Prostate gland (tissue), 2 donors: ENCODE results near the gene DRAM1. TPM values are rescaled to one million over a fixed set of nuclear protein-coding genes. Genes with fewer than 3 reads are reported as not detected.

ENCODE experiments used
- DNase-seq: peaks from one replicate; pipeline ENCODE4 v3.0.0-alpha.2; 2019; ENCODE audit warnings: low spot score
- H3K27ac ChIP-seq, 2 donors: fragments of 200-600 bp; sonication (generic); 2 replicates each; pipeline ENCODE4 v1.5.1; 2017 to 2019
- H3K27me3 ChIP-seq: fragments of 200-600 bp; sonication (generic); replicated peaks from 2 replicates; pipeline ENCODE4 v1.5.1; 2019; ENCODE audit not compliant: insufficient read depth
- H3K36me3 ChIP-seq, 2 donors: fragments of 200-600 bp; sonication (generic); 1 replicate in 1 of 2; 2 replicates in 1 of 2; pipeline versions ENCODE4 v1.5.1 to v1.8.1; 2017 to 2019
- H3K4me1 ChIP-seq: fragments of 200-600 bp; sonication (generic); replicated peaks from 2 replicates; pipeline ENCODE4 v1.5.1; 2019
- H3K4me3 ChIP-seq, 2 donors: fragments of 200-600 bp; sonication (generic); 2 replicates each; pipeline ENCODE4 v1.5.1; 2017 to 2019
- H3K9me3 ChIP-seq: fragments of 200-600 bp; sonication (generic); 2 replicates; pipeline ENCODE4 v1.5.1; 2017
- POLR2A ChIP-seq: fragments of 450-650 bp; IDR thresholded peaks from one replicate; pipeline ENCODE4 v1.6.1; 2016; ENCODE audit warnings: antibody characterized with exemption, mild to moderate bottlenecking
- POLR2AphosphoS5 ChIP-seq: sonication (generic); formaldehyde crosslinking; IDR thresholded peaks from one replicate; pipeline ENCODE4 v1.6.1; 2017; ENCODE audit warnings: antibody characterized with exemption
- WGBS: methylation state at CpG from one replicate; pipeline ENCODE4 v1.1.5; 2018; 5-methylcytosine and 5-hydroxymethylcytosine counted together
- intact Hi-C: fragments of 100-400 bp; cut with DNase I; formaldehyde crosslinking; loops from one replicate; pipeline ENCODE4 v1.14.2; 2022
- total RNA-seq, 2 donors: library from RNA; depleted of rRNA; stranded (reverse); fragments of >200 nt; gene quantifications; one replicate each; pipeline ENCODE4 v1.1.0, GENCODE V29; 2016
- TF ChIP-seq, protein P1 (sequence below), 4 experiments: fragments of 200-600 bp in 2 of 4; fragments of 450-650 bp in 2 of 4; sonication (generic) in 2 of 4; IDR thresholded peaks; 1 replicate in 3 of 4; 2 replicates in 1 of 4; pipeline ENCODE4 v1.5.1; 2016 to 2019; ENCODE audit warnings: antibody characterized with exemption in 4 of 4, mild to moderate bottlenecking in 2 of 4, moderate library complexity in 2 of 4

Gene DRAM1
- total RNA-seq, 2 donors from 2014 or later, result 12.8 to 13.1 TPM

DNA sequence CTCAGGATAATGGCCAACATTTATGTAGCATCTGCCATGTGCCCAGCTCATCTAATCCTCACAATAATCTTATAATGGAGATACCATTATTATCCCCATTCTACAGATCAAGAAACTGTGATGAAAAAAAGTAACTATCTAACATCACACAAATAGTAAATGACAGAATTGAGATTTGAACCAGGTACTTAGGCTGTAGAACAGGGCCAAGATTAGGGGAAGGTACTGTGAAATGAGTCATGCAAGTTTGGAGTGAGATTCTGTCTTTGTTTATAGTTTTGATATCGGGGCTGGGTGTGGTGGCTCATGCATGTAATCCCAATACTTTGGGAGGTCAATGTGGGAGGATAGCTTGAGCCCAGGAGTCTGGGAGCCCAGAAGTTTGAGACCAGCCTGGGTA lies 45.4 kb upstream of the DRAM1 start:
- intact Hi-C loops, result loop anchor here (5.0 to 10.0 kb wide), 2 partner anchors 267 to 425 kb away; partner anchors contain the start of gene ARL1
- Histone ChIP-seq H3K4me1 (no peaks in the 10 kb centered on the region), H3K9me3 (no peaks in the 10 kb centered on the region), H3K27ac (no peak overlapping the region), H3K4me3 (no peak overlapping the region), H3K36me3 (no peaks in the 10 kb centered on the region), H3K27me3 (no peaks in the 10 kb centered on the region)
- DNase-seq, result no peak
- no peak for TF ChIP-seq POLR2AphosphoS5
- TF ChIP-seq, protein P1, sequence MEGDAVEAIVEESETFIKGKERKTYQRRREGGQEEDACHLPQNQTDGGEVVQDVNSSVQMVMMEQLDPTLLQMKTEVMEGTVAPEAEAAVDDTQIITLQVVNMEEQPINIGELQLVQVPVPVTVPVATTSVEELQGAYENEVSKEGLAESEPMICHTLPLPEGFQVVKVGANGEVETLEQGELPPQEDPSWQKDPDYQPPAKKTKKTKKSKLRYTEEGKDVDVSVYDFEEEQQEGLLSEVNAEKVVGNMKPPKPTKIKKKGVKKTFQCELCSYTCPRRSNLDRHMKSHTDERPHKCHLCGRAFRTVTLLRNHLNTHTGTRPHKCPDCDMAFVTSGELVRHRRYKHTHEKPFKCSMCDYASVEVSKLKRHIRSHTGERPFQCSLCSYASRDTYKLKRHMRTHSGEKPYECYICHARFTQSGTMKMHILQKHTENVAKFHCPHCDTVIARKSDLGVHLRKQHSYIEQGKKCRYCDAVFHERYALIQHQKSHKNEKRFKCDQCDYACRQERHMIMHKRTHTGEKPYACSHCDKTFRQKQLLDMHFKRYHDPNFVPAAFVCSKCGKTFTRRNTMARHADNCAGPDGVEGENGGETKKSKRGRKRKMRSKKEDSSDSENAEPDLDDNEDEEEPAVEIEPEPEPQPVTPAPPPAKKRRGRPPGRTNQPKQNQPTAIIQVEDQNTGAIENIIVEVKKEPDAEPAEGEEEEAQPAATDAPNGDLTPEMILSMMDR (IDR thresholded peaks at IDR 0.05), result no peak
- TF ChIP-seq POLR2A, result no peak
- WGBS, result 74% methylated on average over 1 of the region's 1 CpG

DNA sequence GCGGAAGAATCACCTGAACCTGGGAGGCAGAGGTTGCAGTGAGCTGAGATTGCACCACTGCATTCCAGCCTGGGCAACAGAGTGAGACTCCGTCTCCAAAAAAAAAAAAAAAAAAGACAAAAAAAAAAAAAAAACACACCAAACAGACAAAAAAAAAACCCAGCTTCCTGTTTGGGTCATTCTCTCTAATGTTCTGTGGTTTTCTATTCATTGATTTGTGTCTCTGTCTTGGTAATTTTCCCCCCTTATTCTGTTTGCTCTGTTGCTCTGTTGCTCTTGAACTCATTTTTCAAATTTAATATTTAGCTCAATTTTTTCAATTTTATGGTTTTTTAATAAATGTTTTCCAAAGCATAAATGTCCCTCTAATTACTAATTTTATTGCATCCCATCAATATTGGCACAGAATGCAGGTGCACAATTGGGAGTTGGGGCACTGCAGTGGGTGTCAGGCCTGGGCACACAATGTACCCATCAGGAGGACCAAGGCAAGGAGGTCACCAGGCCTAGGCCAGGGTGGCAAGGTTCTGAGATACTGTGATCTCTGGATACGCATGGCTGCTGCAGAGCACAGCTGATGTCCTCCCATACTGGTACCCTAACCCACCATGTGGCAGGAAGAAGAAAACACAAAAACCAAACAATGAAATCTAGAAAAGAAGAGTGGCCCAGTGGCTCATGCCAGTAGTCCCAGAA lies 38.6 kb upstream of the DRAM1 start:
- intact Hi-C loops, result loop anchor here (10.0 kb wide), 1 partner anchor 274 kb away; no protein-coding TSS in a partner anchor
- H3K4me1 ChIP-seq, result no peaks in the 10 kb centered on the region
- H3K27ac ChIP-seq, result no peak overlapping the region
- TF ChIP-seq POLR2AphosphoS5 (no peak), POLR2A (no peak)
- TF ChIP-seq, protein P1 (IDR thresholded peaks at IDR 0.05), result no peak
- H3K36me3 ChIP-seq, result no peaks in the 10 kb centered on the region
- H3K4me3 ChIP-seq, result no peak overlapping the region
- 81% methylated on average over 3 of the region's 3 CpGs for WGBS
- no peaks in the 10 kb centered on the region for H3K9me3 ChIP-seq
- no peak for DNase-seq
- H3K27me3 ChIP-seq, result no peaks in the 10 kb centered on the region

DNA sequence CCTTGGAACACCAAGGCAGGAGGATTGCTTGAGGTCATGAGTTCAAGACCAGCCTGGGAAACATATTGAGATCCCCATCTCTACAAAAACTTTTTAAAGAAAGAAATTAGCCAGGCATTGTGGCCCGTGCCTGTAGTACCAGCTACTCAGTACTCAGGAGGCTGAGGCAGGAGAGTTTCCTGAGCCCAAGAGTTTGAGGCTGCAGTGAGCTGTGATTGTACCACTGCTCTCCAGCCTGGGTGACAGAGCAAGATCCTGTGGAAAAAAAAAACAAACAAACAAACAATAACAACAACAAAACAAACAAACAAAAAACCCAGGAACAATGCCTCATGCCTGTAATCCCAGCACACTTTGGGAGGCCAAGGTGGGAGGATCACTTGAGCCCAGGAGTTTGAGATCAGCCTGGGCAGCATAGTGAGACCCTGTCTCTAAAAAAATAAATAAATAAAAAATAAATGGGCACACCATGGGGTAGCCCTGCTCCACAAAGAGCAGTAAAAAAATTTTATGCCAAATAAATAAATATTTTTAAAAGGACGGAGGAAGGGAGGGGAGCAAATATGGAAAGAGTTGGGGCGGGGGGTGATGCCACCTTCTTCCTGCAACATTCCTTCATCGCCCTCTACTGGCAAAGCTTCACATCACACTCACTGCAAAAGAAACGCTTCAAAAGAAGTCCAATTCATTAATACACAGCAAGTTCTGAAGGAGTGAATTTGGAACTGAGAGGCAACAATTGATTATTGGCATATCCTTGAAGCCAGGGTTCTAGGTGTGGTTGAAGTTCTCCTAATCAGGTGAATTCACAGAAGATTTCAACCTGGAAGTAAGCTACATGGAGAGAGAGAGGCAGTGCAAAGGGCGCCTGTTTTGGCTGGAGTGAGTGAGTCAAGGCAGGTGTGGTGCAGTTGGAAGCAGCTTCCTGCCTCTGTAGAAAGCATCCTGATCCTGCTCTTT lies 37.8 kb upstream of the DRAM1 start:
- TF ChIP-seq POLR2AphosphoS5, result peak; percentile 8
- TF ChIP-seq, protein P1 (IDR thresholded peaks at IDR 0.05), result peak; percentile 74 to 84 (median 74)
- TF ChIP-seq POLR2A, result no peak
- Histone ChIP-seq H3K4me3 (no peak overlapping the region), H3K9me3 (no peaks in the 10 kb centered on the region), H3K4me1 (no peaks in the 10 kb centered on the region), H3K27me3 (no peaks in the 10 kb centered on the region), H3K36me3 (no peaks in the 10 kb centered on the region), H3K27ac (no peak overlapping the region)
- intact Hi-C loops, result loop anchor here (2.0 to 10.0 kb wide), 3 partner anchors 67 to 422 kb away; no protein-coding TSS in a partner anchor
- WGBS, result 28% methylated on average over 6 of the region's 6 CpGs
- DNase-seq, result peak; percentile 70

DNA sequence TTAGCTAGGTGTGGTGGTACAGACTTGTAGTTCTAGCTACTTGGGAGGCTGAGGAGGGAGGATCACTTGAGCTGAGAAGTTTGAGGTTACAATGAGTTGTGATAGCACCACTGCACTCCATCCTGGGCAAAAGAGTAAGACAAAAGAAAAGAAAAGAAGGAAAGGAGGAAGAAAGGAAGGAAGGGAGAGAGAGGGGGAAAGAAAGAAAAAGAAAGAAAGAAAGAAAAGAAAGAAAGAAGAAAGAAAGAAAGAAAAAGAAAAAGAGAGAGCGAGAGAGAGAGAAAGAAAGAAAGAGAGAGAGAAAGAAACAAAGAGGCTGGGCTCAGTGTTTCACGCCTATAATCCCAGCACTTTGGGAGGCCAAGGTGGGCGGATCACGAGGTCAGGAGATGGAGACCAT lies 36.3 kb upstream of the DRAM1 start:
- H3K36me3 ChIP-seq, result no peaks in the 10 kb centered on the region
- no peaks in the 10 kb centered on the region for H3K9me3 ChIP-seq
- no peak overlapping the region for H3K4me3 ChIP-seq
- WGBS, result 85% methylated on average over 4 of the region's 4 CpGs
- H3K4me1 ChIP-seq, result no peaks in the 10 kb centered on the region
- no peak for DNase-seq
- intact Hi-C loops, result loop anchor here (2.0 to 5.0 kb wide), 2 partner anchors 68 to 424 kb away; no protein-coding TSS in a partner anchor
- H3K27me3 ChIP-seq, result no peaks in the 10 kb centered on the region
- no peak overlapping the region for H3K27ac ChIP-seq
- TF ChIP-seq POLR2AphosphoS5 (no peak), POLR2A (no peak)
- TF ChIP-seq, protein P1 (IDR thresholded peaks at IDR 0.05), result no peak
